Peyer's patch (tissue), 4 donors: Measurements from ENCODE around the gene SLC2A1.

Experiments
- CTCF ChIP-seq, 6 experiments: fragments of 450-650 bp in 4 of 6; fragments of 200-600 bp in 2 of 6; sonication (generic) in 1 of 6; IDR thresholded peaks; one replicate each; pipeline ENCODE4 v1.5.1; 2017 to 2019; ENCODE audit warnings: antibody characterized with exemption in 6 of 6, mild to moderate bottlenecking in 3 of 6, moderate library complexity in 1 of 6
- POLR2A ChIP-seq, 2 donors: fragments of 450-650 bp; IDR thresholded peaks; one replicate each; pipeline ENCODE4 v1.5.1; 2017; ENCODE audit warnings: antibody characterized with exemption in 2 of 2, mild to moderate bottlenecking in 2 of 2, moderate library complexity in 2 of 2

DNA sequence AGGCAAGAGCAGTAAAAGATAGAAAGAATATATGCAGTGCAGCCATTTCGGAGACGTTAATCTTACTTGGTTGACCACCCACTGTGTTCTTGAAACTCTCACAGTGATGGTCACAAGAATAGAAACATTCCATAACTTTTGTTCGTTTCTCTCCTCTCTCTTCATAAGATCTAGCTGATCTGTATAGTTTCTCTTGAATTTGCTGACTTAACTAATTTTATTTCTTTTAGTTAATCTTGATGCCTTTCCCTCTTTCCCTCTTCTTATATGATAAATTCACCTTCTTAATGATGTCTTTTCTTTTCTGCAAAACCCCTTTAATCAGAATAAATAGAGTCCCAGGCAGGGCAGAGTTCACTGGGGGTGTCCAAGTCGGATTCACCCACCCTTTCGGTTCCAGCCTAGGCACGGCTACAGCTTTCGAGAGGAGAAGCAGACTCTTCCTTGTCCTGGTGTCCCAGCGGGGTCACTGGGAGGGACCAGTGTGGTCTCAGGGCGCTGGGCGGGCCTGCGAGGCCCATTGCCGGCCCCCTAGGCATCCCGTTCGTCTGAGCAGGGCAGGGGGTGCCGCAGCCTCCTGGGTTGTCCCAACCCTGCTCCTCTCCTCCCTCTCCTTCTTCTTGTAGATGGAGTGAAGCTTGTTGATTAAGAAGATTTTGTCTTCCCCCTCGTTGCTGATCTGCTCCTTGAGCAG is 72.5 kb downstream of the SLC2A1 start:
- TF ChIP-seq CTCF (IDR thresholded peaks at IDR 0.05) (no peak), POLR2A (IDR thresholded peaks at IDR 0.05) (no peak)
